ENCODE data around the gene NHSL1.

NHSL1 gene

DNA sequence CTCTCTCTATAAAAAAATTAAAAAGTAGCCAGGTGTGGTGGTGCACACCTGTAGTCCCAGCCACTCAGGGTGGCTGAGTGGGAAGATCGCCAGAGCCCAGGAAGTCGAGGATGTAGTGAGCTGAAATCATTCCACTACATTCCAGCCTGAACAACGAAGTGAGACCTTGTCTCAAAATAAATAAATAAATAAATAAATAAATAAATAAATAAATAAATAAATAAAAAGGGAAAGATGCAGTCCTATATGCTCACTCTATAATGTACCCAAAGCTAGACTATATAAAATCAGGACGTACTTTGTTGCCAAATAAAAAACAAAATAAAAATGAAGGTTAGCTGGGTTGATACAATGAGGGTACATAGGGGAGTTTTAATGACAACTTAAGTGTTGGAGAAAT is 26.1 kb upstream of the NHSL1 start:
- DNase-seq (ENCODE audit: low read depth in 2 of 2): no peak
- TF ChIP-seq CTCF (IDR thresholded peaks at IDR 0.05; ENCODE audit: low read depth, low read length): no peak
- H3K4me3 ChIP-seq (replicated peaks in 1 of 2; ENCODE audit: low read depth in 2 of 2, low read length in 2 of 2): no peak overlapping the region

DNA sequence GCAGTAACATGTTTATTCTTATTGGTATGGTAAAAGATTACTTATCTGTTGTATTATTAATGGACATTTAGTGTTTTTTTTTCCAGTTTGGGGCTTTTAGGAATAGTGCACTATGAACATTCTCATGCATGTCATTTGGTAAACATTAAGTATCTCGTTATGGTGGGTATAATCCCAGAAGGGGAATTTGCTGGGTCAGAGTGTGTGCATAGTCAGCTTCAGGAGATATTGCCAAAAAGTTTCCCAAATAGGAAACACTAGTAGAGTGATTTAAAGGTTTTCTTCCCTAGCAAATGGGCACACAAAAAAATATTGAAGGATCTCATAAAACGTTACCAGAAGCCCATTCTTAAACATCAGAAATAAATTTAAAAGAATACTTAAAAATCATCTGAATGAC is 25.2 kb upstream of the NHSL1 start:
- DNase-seq (ENCODE audit: low read depth in 2 of 2): no peak
- no peak overlapping the region for H3K4me3 ChIP-seq (replicated peaks in 1 of 2; ENCODE audit: low read depth in 2 of 2, low read length in 2 of 2)
- no peak for TF ChIP-seq CTCF (IDR thresholded peaks at IDR 0.05; ENCODE audit: low read depth, low read length)

DNA sequence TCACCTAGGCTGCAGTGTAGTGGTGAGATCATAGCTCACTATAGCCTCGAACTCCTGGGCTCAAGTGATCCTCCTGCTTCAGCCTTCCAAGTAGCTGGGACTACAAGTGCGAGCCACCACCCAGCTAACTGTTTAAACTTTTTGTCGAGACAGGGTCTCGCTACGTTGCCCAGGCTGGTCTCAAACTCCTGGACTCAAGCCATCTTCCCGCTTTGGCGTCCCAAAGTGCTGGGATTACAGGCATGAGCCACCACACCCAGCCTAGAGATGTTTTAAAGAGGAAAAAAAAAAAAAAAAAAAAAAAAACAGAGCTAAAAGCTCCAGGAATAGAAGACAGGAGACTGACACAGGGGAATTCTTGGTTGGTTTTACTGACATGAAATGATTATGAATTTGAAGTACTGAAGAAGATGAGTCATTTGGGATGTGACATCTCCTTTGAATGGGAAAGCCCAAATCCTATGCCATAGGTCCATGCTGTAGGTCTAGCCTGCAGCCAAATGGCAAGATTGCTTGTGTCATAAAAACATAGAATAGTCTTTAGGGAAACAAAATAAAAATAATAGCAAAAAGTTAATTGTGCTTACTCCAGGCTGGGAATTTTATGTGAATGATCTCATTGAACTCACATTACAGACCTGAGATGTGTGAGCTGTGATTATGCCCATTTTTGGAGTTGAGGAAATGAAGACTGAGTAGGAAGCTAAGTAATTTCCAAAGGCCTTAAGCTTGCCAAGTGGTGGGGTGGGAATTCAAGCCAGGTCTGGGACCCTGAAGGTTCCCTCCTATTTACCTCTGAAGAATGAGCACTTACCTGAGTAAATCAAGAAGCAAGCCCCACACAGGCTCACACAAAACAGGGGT is 24.3 kb upstream of the NHSL1 start:
- no peak overlapping the region for H3K4me3 ChIP-seq (replicated peaks in 1 of 2; ENCODE audit: low read depth in 2 of 2, low read length in 2 of 2)
- TF ChIP-seq CTCF (IDR thresholded peaks at IDR 0.05; ENCODE audit: low read depth, low read length): no peak
- peak in 1 of 2 donors; percentile 36 for DNase-seq (ENCODE audit: low read depth in 2 of 2)

DNA sequence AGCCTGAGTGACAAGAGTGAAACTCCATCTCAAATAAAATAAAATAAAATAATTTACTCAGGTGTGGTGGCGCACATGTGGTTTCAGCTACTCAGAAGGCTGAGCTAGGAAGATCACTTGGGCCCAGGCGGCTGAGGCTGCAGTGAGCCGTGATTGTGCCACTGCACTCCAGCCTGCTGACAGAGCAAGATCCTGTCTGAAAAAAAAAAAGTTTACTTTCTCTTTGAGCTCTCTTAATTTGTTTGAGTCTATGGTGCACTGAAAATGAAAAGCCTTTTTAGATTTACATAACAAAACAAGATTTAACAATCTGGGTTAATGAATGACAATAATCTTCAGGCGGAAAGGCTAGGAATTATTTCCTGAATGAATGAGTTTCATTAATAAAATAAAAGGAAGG is 23.3 kb upstream of the NHSL1 start:
- TF ChIP-seq CTCF (IDR thresholded peaks at IDR 0.05; ENCODE audit: low read depth, low read length): no peak
- DNase-seq (ENCODE audit: low read depth in 2 of 2): no peak
- no peak overlapping the region for H3K4me3 ChIP-seq (replicated peaks in 1 of 2; ENCODE audit: low read depth in 2 of 2, low read length in 2 of 2)

DNA sequence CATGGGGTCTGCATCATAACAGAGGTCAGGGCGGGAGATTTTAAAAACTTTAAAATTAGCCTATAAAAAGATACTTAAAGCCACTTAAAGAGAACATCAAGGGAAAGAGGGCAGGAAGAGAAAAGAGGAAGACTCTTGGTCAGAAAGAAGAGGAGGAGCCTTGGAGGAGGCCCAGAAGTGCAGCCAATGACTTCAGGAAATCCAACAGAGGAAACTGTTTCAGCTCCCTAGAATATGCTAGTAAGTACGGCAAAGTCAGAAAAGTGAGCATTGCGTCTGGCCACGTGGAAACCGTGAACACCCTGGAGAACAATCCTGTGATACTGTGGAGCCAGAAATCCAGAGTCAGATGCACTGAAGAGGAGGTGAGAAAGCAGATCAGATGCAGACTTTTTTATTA is 22.5 kb upstream of the NHSL1 start:
- no peak for DNase-seq (ENCODE audit: low read depth in 2 of 2)
- H3K4me3 ChIP-seq (replicated peaks in 1 of 2; ENCODE audit: low read depth in 2 of 2, low read length in 2 of 2): no peak overlapping the region
- no peak for TF ChIP-seq CTCF (IDR thresholded peaks at IDR 0.05; ENCODE audit: low read depth, low read length)

DNA sequence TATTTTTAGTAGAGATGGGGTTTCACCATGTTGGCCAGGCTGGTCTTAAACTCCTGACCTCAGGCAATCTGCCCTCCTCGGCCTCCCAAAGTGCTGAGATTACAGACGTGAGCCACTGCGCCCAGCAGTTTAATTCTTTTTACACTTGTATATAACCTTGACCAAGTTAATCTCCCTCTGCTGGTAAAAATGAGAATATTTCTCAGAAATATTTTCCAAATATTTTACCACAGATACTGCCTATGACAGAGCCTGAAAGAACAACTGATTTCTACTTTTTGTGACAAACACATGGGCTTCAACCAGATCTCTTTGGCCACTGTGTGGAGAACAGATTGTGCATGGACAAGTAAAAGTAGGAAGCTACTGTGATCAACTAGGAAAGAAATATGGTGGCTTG is 21.2 kb upstream of the NHSL1 start:
- no peak overlapping the region for H3K4me3 ChIP-seq (replicated peaks in 1 of 2; ENCODE audit: low read depth in 2 of 2, low read length in 2 of 2)
- peak; percentile 33 for TF ChIP-seq CTCF (IDR thresholded peaks at IDR 0.05; ENCODE audit: low read depth, low read length)
- DNase-seq (ENCODE audit: low read depth in 2 of 2): peak; percentile 55 to 56

DNA sequence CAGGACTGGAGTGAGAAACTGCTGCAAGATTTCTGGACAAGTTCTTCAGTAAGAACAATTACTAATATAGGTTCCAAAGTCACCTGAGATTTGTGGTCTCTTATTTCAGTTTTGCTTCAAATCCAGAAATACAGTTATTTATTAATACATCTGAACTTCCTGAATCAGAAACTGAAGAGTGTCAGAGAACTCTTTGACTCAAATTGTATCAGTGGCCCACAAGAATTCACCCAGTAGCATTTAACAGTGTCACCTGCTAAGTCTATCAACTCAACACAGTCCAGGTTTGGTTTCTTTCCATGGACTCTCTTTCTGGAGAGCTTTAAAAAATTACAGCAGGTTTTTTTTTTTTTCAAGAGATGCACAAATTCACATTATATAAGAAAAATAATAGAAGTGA is 18.8 kb upstream of the NHSL1 start:
- no peak for DNase-seq (ENCODE audit: low read depth in 2 of 2)
- no peak overlapping the region for H3K4me3 ChIP-seq (replicated peaks in 1 of 2; ENCODE audit: low read depth in 2 of 2, low read length in 2 of 2)
- TF ChIP-seq CTCF (IDR thresholded peaks at IDR 0.05; ENCODE audit: low read depth, low read length): no peak

All from cardiac fibroblast (primary cell).